K562 (cell line): ENCODE measurements around the gene CNKSR1. TPM values are rescaled to one million over a fixed set of nuclear protein-coding genes. Genes with fewer than 3 reads are reported as not detected.

Experiments used
- ATAC-seq: fragments of 200-7000 bp; cut with Tn5 transposase; 3 replicates; pipeline ENCODE4 v1.9.1; 2020; ENCODE audit warnings: moderate library complexity
- Bru-seq: library from RNA; stranded (reverse); fragments of 400-500 nt; gene quantifications from one replicate; lab custom pipeline; 2021; lab: Mats Ljungman, UMichigan
- BruChase-seq, 2 experiments: library from RNA; stranded (reverse); fragments of 400-500 nt; gene quantifications; one replicate each; lab custom pipeline; 2021; lab: Mats Ljungman, UMichigan
- BruUV-seq: library from RNA; stranded (reverse); fragments of 400-500 nt; replicated peaks from 2 replicates; lab custom pipeline; 2021; lab: Mats Ljungman, UMichigan
- CTCF ChIA-PET: fragments of 300-600 bp; formaldehyde crosslinking; extraction: SDS; loops from one replicate; lab custom pipeline; 2021; ENCODE audit warnings: low intra/inter-chr PET ratio; lab: Yijun Ruan, JAX
- POLR2A ChIA-PET: fragments of 300-600, 350-650 bp; sonication (Branson Sonifier 250); formaldehyde crosslinking; extraction: SDS; loops from one replicate; lab custom pipeline; 2021; ENCODE audit warnings: antibody characterized with exemption, inconsistent platforms; lab: Yijun Ruan, JAX
- DNase-seq, 4 experiments: peaks; one replicate each; pipeline versions ENCODE4 v3.0.0 to v3.0.0-alpha.2; 2011 to 2018; ENCODE audit warnings: low spot score in 3 of 4, mixed read lengths in 3 of 4; ENCODE audit errors: extremely low read depth in 1 of 4
- FAIRE-seq: peaks from 2 replicates; lab custom pipeline; 2011; peaks lifted over from hg19 to GRCh38; lab: Jason Lieb, UNC
- H2AFZ ChIP-seq: 2 replicates; pipeline ENCODE4 v1.6.0; 2011; ENCODE audit warnings: low read depth, low read length, control low read depth, inconsistent platforms
- H3K27ac ChIP-seq: fragments of 200-600 bp; 3 replicates; pipeline ENCODE4 v1.8.0; 2011; ENCODE audit warnings: low read depth, mild to moderate bottlenecking, control low read depth, inconsistent platforms, low read length, moderate library complexity, mixed read lengths; ENCODE audit errors: extremely low read depth
- H3K27me3 ChIP-seq, 2 experiments: fragments of 300-600 bp in 1 of 2; 2 replicates in 1 of 2; 3 replicates in 1 of 2; pipeline versions ENCODE4 v1.6.0 to v1.8.0; 2011; ENCODE audit warnings: inconsistent platforms in 2 of 2, low read length in 2 of 2, mild to moderate bottlenecking in 1 of 2, mixed read lengths in 1 of 2, moderate library complexity in 1 of 2; ENCODE audit not compliant: control insufficient read depth in 2 of 2, insufficient read depth in 2 of 2
- H3K36me3 ChIP-seq: fragments of 300-600 bp; 3 replicates; pipeline ENCODE4 v1.8.0; 2011; ENCODE audit warnings: mild to moderate bottlenecking, low read length, inconsistent platforms; ENCODE audit not compliant: control insufficient read depth, insufficient read depth
- H3K4me1 ChIP-seq, 2 experiments: fragments of 200-600 bp in 1 of 2; replicated peaks in 1 of 2; 2 replicates in 1 of 2; 3 replicates in 1 of 2; pipeline versions ENCODE4 v1.5.1 to v1.8.0; 2011; ENCODE audit warnings: inconsistent platforms in 2 of 2, low read length in 2 of 2, mild to moderate bottlenecking in 1 of 2, mixed read lengths in 1 of 2, moderate library complexity in 1 of 2; ENCODE audit not compliant: control insufficient read depth in 2 of 2, insufficient read depth in 2 of 2
- H3K4me2 ChIP-seq: 2 replicates; pipeline ENCODE4 v1.6.1; 2011; ENCODE audit warnings: low read length, control low read depth, inconsistent platforms, mixed read lengths; ENCODE audit not compliant: insufficient read depth
- H3K4me3 ChIP-seq: fragments of 200-600 bp; sonication (generic), shearing (Covaris generic); 2 replicates; pipeline ENCODE4 v1.5.1; 2016; ENCODE audit warnings: control low read depth, inconsistent platforms
- H3K79me2 ChIP-seq: fragments of 200-600 bp; 3 replicates; pipeline ENCODE4 v1.8.0; 2011; ENCODE audit warnings: low read length, inconsistent platforms; ENCODE audit not compliant: control insufficient read depth, insufficient read depth
- H3K9ac ChIP-seq, 2 experiments: 2 replicates each; pipeline versions ENCODE4 v1.6.0 to v1.6.1; 2011; ENCODE audit warnings: low read depth in 2 of 2, low read length in 2 of 2, control low read depth in 1 of 2, inconsistent platforms in 1 of 2, mild to moderate bottlenecking in 1 of 2, mixed read lengths in 1 of 2; ENCODE audit not compliant: insufficient read depth in 1 of 2
- H3K9me1 ChIP-seq: one replicate; pipeline ENCODE4 v1.6.0; 2011; ENCODE audit warnings: inconsistent platforms, mild to moderate bottlenecking, low read length, moderate library complexity; ENCODE audit not compliant: control insufficient read depth, insufficient read depth
- H3K9me3 ChIP-seq: replicated peaks from 2 replicates; pipeline ENCODE4 v1.5.1; 2011; ENCODE audit warnings: low read depth, low read length, inconsistent platforms; ENCODE audit not compliant: control insufficient read depth, insufficient read depth
- H4K20me1 ChIP-seq: replicated peaks from 2 replicates; pipeline ENCODE4 v1.6.1; 2011; ENCODE audit warnings: low read length, inconsistent platforms, mixed read lengths; ENCODE audit not compliant: control insufficient read depth, insufficient read depth
- BRCA1 ChIP-seq, 2 experiments: fragments of 450-650 bp in 1 of 2; sonication (generic) in 1 of 2; formaldehyde crosslinking in 1 of 2; IDR thresholded peaks; 2 replicates each; pipeline versions ENCODE4 v1.5.0 to v1.6.1; 2017 to 2020; ENCODE audit warnings: mild to moderate bottlenecking in 1 of 2, missing genetic modification reagents in 1 of 2
- CBX5 ChIP-seq: IDR thresholded peaks from 2 replicates; pipeline ENCODE4 v1.6.1; 2014; ENCODE audit warnings: low read depth, borderline replicate concordance
- ZC3H4 ChIP-seq: sonication (generic); formaldehyde crosslinking; IDR thresholded peaks from 2 replicates; pipeline ENCODE4 v1.9.0; 2021; ENCODE audit warnings: missing genetic modification reagents, borderline replicate concordance
- WGBS: fragments of 100-300 bp; shearing (Covaris generic); methylation state at CpG from one replicate; pipeline ENCODE4 v1.1.6; 2016; ENCODE audit warnings: low coverage, mixed read lengths; ENCODE audit not compliant: insufficient coverage; ENCODE audit errors: missing lambda C conversion rate; 5-methylcytosine and 5-hydroxymethylcytosine counted together
- in situ Hi-C: fragments of 300-500 bp; cut with MboI; formaldehyde crosslinking; loops from 4 replicates; pipeline ENCODE4 v1.15.0; 2018; ENCODE audit warnings: inconsistent platforms, mixed read lengths
- intact Hi-C: fragments of 100-400 bp; cut with micrococcal nuclease; formaldehyde crosslinking; loops from 2 replicates; pipeline ENCODE4 v1.14.2; 2022
- long read RNA-seq, 3 experiments: library from polyadenylated mRNA in 2 of 3; library from RNA in 1 of 3; unstranded in 2 of 3; stranded (forward) in 1 of 3; transcript quantifications; one replicate each; pipeline ENCODE4 v2.0.0, GENCODE V29; 2019 to 2022
- polyA minus RNA-seq, 3 experiments: library from RNA; depleted of rRNA, polyadenylated mRNA; stranded (reverse); fragments of >200 nt; gene quantifications; 2 replicates each; pipeline ENCODE4 v1.2.3, GENCODE V29; 2011
- polyA plus RNA-seq, 8 experiments: library from polyadenylated mRNA; depleted of rRNA in 4 of 8; stranded (reverse) in 5 of 8; unstranded in 3 of 8; fragments of >200 nt; fragmentation: Nextera tagmentation in 2 of 8; fragmentation: Illumina TruSeq in 1 of 8; extraction: Ambion mirVana in 2 of 8; extraction: Trizol in 1 of 8; gene quantifications; 2 replicates each; pipeline versions ENCODE4 v1.2.1 to v1.2.3, GENCODE V29; 2011 to 2014; ENCODE audit warnings: inconsistent platforms in 1 of 8, missing spikeins in 1 of 8
- total RNA-seq, 7 experiments: library from RNA; depleted of rRNA in 6 of 7; stranded (reverse); fragments of >200 nt in 6 of 7; fragmentation: Illumina TruSeq in 2 of 7; extraction: Trizol in 2 of 7; gene quantifications; 2 replicates each; pipeline versions ENCODE4 v1.2.1 to v1.2.3, GENCODE V29; 2011 to 2021; ENCODE audit warnings: low replicate concordance in 1 of 7
- TF ChIP-seq, protein P1 (sequence below): sonication (generic); formaldehyde crosslinking; IDR thresholded peaks from 2 replicates; pipeline ENCODE4 v1.8.0; 2022; ENCODE audit warnings: missing genetic modification reagents, mild to moderate bottlenecking, moderate library complexity, borderline replicate concordance

CNKSR1 gene
- total RNA-seq (2011; cell fraction: chromatin; rRNA removed; ENCODE audit: low replicate concordance), result 12.4 and 22.9 TPM in 2 replicates
- total RNA-seq (2011; cell fraction: nucleolus; rRNA removed), result 7.5 and 12.7 TPM in 2 replicates
- total RNA-seq (2011; cell fraction: nucleoplasm; rRNA removed), result 6.0 and 9.3 TPM in 2 replicates
- total RNA-seq (2014; rRNA removed) (1.1 and 2.4 TPM in 2 replicates), total RNA-seq (2014; rRNA removed; fragmentation: Illumina TruSeq; extraction: Trizol) (0.73 and 0.80 TPM in 2 replicates), total RNA-seq (2015; rRNA removed; fragmentation: Illumina TruSeq; extraction: Trizol) (1.8 and 2.4 TPM in 2 replicates), total RNA-seq (2021) (1.6 and 2.0 TPM in 2 replicates), polyA plus RNA-seq (2011; rRNA removed) (0.91 and 0.93 TPM in 2 replicates), polyA plus RNA-seq (2014; fragmentation: Illumina TruSeq; extraction: Trizol) (2.0 and 2.2 TPM in 2 replicates), polyA plus RNA-seq (2014; fragmentation: Nextera tagmentation; extraction: Ambion mirVana) (under 1 TPM; 0.03 to 0.10 TPM), polyA plus RNA-seq (2014; rRNA removed) (2.0 and 2.8 TPM in 2 replicates), polyA minus RNA-seq (2011; rRNA and poly(A)+ RNA removed) (0.45 and 0.56 TPM in 2 replicates), Bru-seq, nascent RNA (percentile 44 among the genes with signal in this experiment), BruChase-seq, experiment 1, labeled RNA remaining after a 2-hour chase (percentile 48 among the genes with signal in this experiment), BruChase-seq, experiment 2, labeled RNA remaining after a 6-hour chase (percentile 54 among the genes with signal in this experiment)
- polyA plus RNA-seq (2011; cell fraction: cytosol; rRNA removed), result 1.3 and 2.6 TPM in 2 replicates
- 4.0 and 6.5 TPM in 2 replicates for polyA plus RNA-seq (2011; cell fraction: nucleus; rRNA removed)
- 2.1 and 3.1 TPM in 2 replicates for polyA plus RNA-seq (2012)
- 1.2 and 2.7 TPM in 2 replicates for polyA minus RNA-seq (2011; cell fraction: cytosol; rRNA and poly(A)+ RNA removed)
- polyA minus RNA-seq (2011; cell fraction: nucleus; rRNA and poly(A)+ RNA removed), result 0.94 and 1.8 TPM in 2 replicates
- long read RNA-seq, experiment 1, partial matches to known transcripts, result 1 of 1 reads
- long read RNA-seq, experiment 1, other reads (novel, unspliced or antisense), result 0 of 1 reads
- long read RNA-seq, experiment 2, result 0 reads
- long read RNA-seq, experiment 3, result 0 reads

DNA sequence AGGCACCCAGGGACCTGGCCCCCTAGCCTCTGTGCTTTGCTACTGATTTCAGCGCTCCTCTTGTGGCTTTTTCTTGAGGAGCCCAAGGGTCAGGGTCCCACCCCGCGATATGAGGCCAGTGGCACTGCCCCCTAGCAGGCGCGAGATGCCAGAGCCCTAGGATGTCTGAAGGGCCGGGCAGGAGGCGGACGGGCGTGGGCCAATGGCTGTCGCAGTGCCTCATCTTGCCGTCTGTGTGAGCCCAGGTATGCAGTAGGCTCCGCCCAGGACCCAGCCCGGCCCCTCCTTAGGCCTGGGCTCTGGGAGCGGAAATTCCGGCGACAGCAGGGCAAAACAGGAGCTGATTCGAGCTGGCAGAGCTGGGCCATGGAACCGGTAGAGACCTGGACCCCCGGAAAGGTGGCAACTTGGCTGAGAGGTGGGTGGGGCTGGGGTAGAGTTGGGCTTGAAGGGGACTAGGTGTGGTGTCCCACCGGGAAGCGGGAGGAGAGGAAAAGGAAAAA lies at the start of gene CNKSR1:
TSS of gene CNKSR1 (plus strand) at position 310 of the 503 bp plus-strand sequence. CDS start at position 367, 57 bp downstream.
- ATAC-seq, result no peak
- no peak within 1 kb of the TSS for H3K27ac ChIP-seq
- no peaks in the 10 kb centered on the region for H3K79me2 ChIP-seq
- in situ Hi-C loops, result no loop called here
- peaks cover 23 to 30% of the 10 kb centered on the region in 2 experiments for H3K4me1 ChIP-seq
- H3K9me1 ChIP-seq, result no peaks in the 10 kb centered on the region
- peak within 1 kb of the TSS in 1 of 2 experiments; percentile 87; a peak in 2 of 4 replicates for H3K9ac ChIP-seq
- H3K4me2 ChIP-seq, result no peak within 1 kb of the TSS
- no peaks in the 10 kb centered on the region for H3K27me3 ChIP-seq
- H3K4me3 ChIP-seq, result no peak within 1 kb of the TSS
- no peak for FAIRE-seq
- 83% methylated on average over 21 of the region's 21 CpGs for WGBS
- H3K9me3 ChIP-seq, result no peaks in the 10 kb centered on the region
- 0 out of 2 replicates have a peak, but pooled peaks have one; percentile 21 for TF ChIP-seq ZC3H4 (CRISPR knock-in tag)
- no peak for TF ChIP-seq BRCA1 (IDR thresholded peaks at IDR 0.05)
- TF ChIP-seq BRCA1 (CRISPR knock-in tag; IDR thresholded peaks at IDR 0.05), result 0 out of 2 replicates have a peak, but pooled peaks have one; percentile 42
- TF ChIP-seq, protein P1, sequence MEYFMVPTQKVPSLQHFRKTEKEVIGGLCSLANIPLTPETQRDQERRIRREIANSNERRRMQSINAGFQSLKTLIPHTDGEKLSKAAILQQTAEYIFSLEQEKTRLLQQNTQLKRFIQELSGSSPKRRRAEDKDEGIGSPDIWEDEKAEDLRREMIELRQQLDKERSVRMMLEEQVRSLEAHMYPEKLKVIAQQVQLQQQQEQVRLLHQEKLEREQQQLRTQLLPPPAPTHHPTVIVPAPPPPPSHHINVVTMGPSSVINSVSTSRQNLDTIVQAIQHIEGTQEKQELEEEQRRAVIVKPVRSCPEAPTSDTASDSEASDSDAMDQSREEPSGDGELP (CRISPR knock-in tag), result 0 out of 2 replicates have a peak, but pooled peaks have one; percentile 7
- no peak for TF ChIP-seq CBX5
- intact Hi-C loops, result loop anchor here (10.0 kb wide), 1 partner anchor 208 kb away; no protein-coding TSS in a partner anchor
- H2AFZ ChIP-seq, result no peak within 1 kb of the TSS; the same call in 1 of the 2 replicates
- H4K20me1 ChIP-seq, result no peaks in the 10 kb centered on the region
- BruUV-seq, result no TSS peak
- DNase-seq, result no peak
- ChIA-PET POLR2A (interaction anchor here (0.6 to 1.8 kb wide), 5 partner anchors 7 to 70 kb away, joined by 3 to 7 read pairs (median 4); partner anchors contain the start of gene ZNF593), CTCF (no interaction called here)
- H3K36me3 ChIP-seq, result no peaks in the 10 kb centered on the region; the same call in 2 of the 3 replicates
